HepG2 (cell line): ENCODE measurements around the gene THADA. TPM values are rescaled to one million over a fixed set of nuclear protein-coding genes. Genes with fewer than 3 reads are reported as not detected.

ENCODE experiments used
- ATAC-seq: fragments of 200-7000 bp; cut with Tn5 transposase; 3 replicates; pipeline ENCODE4 v1.9.1; 2020; ENCODE audit warnings: mild to moderate bottlenecking, moderate library complexity
- BruUV-seq: library from RNA; stranded (reverse); fragments of 400-500 nt; replicated peaks from 2 replicates; lab custom pipeline; 2021; lab: Mats Ljungman, UMichigan
- CTCF ChIA-PET: fragments of 300-600 bp; formaldehyde crosslinking; extraction: SDS; loops from one replicate; lab custom pipeline; 2021; ENCODE audit warnings: low total read pairs, inconsistent platforms, low intra/inter-chr PET ratio; lab: Yijun Ruan, JAX
- POLR2A ChIA-PET: fragments of 350-600 bp; sonication (Branson Sonifier 250); formaldehyde crosslinking; loops from one replicate; lab custom pipeline; 2020; ENCODE audit warnings: antibody characterized with exemption, inconsistent platforms; lab: Yijun Ruan, JAX
- DNase-seq: peaks from one replicate; pipeline ENCODE4 v3.0.0-alpha.2; 2015; ENCODE audit warnings: low spot score
- FAIRE-seq: peaks from 3 replicates; lab custom pipeline; 2011; peaks lifted over from hg19 to GRCh38; lab: Jason Lieb, UNC
- H2AFZ ChIP-seq: one replicate; pipeline ENCODE4 v1.6.1; 2011; ENCODE audit warnings: low read length, inconsistent platforms
- H3K27ac ChIP-seq: fragments of 300-600 bp; 3 replicates; pipeline ENCODE4 v1.8.0; 2011; ENCODE audit warnings: mixed run types, mild to moderate bottlenecking, mixed read lengths, low read length, inconsistent platforms; ENCODE audit not compliant: insufficient read depth; ENCODE audit errors: extremely low read length
- H3K27me3 ChIP-seq, 2 experiments: fragments of 200-600 bp in 1 of 2; 2 replicates in 1 of 2; 3 replicates in 1 of 2; pipeline versions ENCODE4 v1.6.0 to v1.8.0; 2011; ENCODE audit warnings: low read length in 2 of 2, mild to moderate bottlenecking in 2 of 2, moderate library complexity in 2 of 2, inconsistent platforms in 1 of 2; ENCODE audit not compliant: insufficient read depth in 2 of 2, control insufficient read depth in 1 of 2
- H3K36me3 ChIP-seq, 2 experiments: fragments of 200-600 bp in 1 of 2; replicated peaks in 1 of 2; 2 replicates in 1 of 2; 3 replicates in 1 of 2; pipeline versions ENCODE4 v1.5.1 to v1.8.0; 2011; ENCODE audit warnings: low read length in 2 of 2, inconsistent platforms in 1 of 2; ENCODE audit not compliant: insufficient read depth in 2 of 2, control insufficient read depth in 1 of 2
- H3K4me1 ChIP-seq: 2 replicates; pipeline ENCODE4 v1.5.1; 2012; ENCODE audit warnings: low read length, inconsistent platforms; ENCODE audit not compliant: insufficient read depth
- H3K4me2 ChIP-seq: 2 replicates; pipeline ENCODE4 v1.6.0; 2011; ENCODE audit warnings: low read depth, low read length, inconsistent platforms
- H3K4me3 ChIP-seq, 3 experiments: fragments of 200-600 bp in 1 of 3; sonication (generic), shearing (Covaris generic) in 1 of 3; replicated peaks in 1 of 3; 2 replicates each; pipeline ENCODE4 v1.5.1; 2011 to 2016; ENCODE audit warnings: low read length in 3 of 3, inconsistent platforms in 2 of 3, low read depth in 2 of 3, mild to moderate bottlenecking in 2 of 3, control low read depth in 1 of 3, mixed read lengths in 1 of 3; ENCODE audit not compliant: insufficient read depth in 1 of 3
- H3K79me2 ChIP-seq: one replicate; pipeline ENCODE4 v1.6.1; 2011; ENCODE audit warnings: low read length, inconsistent platforms; ENCODE audit not compliant: insufficient read depth
- H3K9ac ChIP-seq: 2 replicates; pipeline ENCODE4 v1.6.0; 2011; ENCODE audit warnings: mild to moderate bottlenecking, low read depth, low read length, inconsistent platforms; ENCODE audit not compliant: insufficient read depth
- H3K9me3 ChIP-seq: 2 replicates; pipeline ENCODE4 v1.5.1; 2012; ENCODE audit warnings: mild to moderate bottlenecking, low read length
- H4K20me1 ChIP-seq: 2 replicates; pipeline ENCODE4 v1.6.0; 2011; ENCODE audit warnings: inconsistent platforms, mild to moderate bottlenecking, low read length, moderate library complexity; ENCODE audit not compliant: insufficient read depth
- CREB1 ChIP-seq, 2 experiments: fragments of 450-650 bp in 1 of 2; IDR thresholded peaks; 2 replicates each; pipeline ENCODE4 v1.6.1; 2016 to 2017; ENCODE audit warnings: control low read depth in 1 of 2, mild to moderate bottlenecking in 1 of 2, missing compliant biosample characterization in 1 of 2, missing genetic modification characterization in 1 of 2
- FOXJ3 ChIP-seq: sonication (generic); formaldehyde crosslinking; IDR thresholded peaks from 2 replicates; pipeline ENCODE4 v1.4.0; 2020; ENCODE audit warnings: missing genetic modification reagents, mild to moderate bottlenecking, borderline replicate concordance
- HNF4A ChIP-seq: sonication (generic); formaldehyde crosslinking; IDR thresholded peaks from 2 replicates; pipeline ENCODE4 v1.4.0; 2020; ENCODE audit warnings: missing genetic modification reagents
- HNRNPL ChIP-seq: fragments of 200-400 bp; formaldehyde crosslinking; IDR thresholded peaks from 2 replicates; pipeline ENCODE4 v1.6.1; 2017; ENCODE audit warnings: mild to moderate bottlenecking, low read depth, low read length
- JUND ChIP-seq: sonication (generic); formaldehyde crosslinking; IDR thresholded peaks from 2 replicates; pipeline ENCODE4 v1.8.0; 2022; ENCODE audit warnings: mild to moderate bottlenecking, missing genetic modification reagents
- MEIS2 ChIP-seq: sonication (generic); formaldehyde crosslinking; IDR thresholded peaks from 2 replicates; pipeline ENCODE4 v1.9.0; 2021; ENCODE audit warnings: mild to moderate bottlenecking, missing genetic modification reagents
- ZNF136 ChIP-seq: sonication (generic); formaldehyde crosslinking; IDR thresholded peaks from 2 replicates; pipeline ENCODE4 v1.8.1; 2022; ENCODE audit warnings: low read depth, mild to moderate bottlenecking, moderate library complexity, missing genetic modification reagents
- ZNF274 ChIP-seq: sonication (generic); formaldehyde crosslinking; IDR thresholded peaks from 2 replicates; pipeline ENCODE4 v1.5.1; 2020; ENCODE audit warnings: mild to moderate bottlenecking, missing genetic modification reagents
- ZNF407 ChIP-seq: sonication (generic); formaldehyde crosslinking; IDR thresholded peaks from one replicate; pipeline ENCODE4 v1.5.1; 2020; ENCODE audit warnings: mild to moderate bottlenecking, missing genetic modification reagents; ENCODE audit errors: not compliant biosample characterization
- ZNF746 ChIP-seq: sonication (generic); formaldehyde crosslinking; IDR thresholded peaks from 2 replicates; pipeline ENCODE4 v1.8.0; 2022; ENCODE audit warnings: mild to moderate bottlenecking, missing genetic modification reagents
- WGBS: methylation state at CpG from one replicate; pipeline ENCODE4 v1.1.6; 2017; ENCODE audit warnings: low lambda C conversion rate; 5-methylcytosine and 5-hydroxymethylcytosine counted together
- in situ Hi-C: cut with HindIII; loops from 2 replicates; pipeline ENCODE4 v1.10.0; 2017; ENCODE audit warnings: low pct_unique_long_range_greater_than_20kb; ENCODE audit not compliant: extremely low pct_ligation_motif_present
- intact Hi-C: fragments of 100-400 bp; cut with micrococcal nuclease; formaldehyde crosslinking; loops from one replicate; pipeline ENCODE4 v1.10.0; 2022; ENCODE audit not compliant: unreplicated experiment
- polyA plus RNA-seq, 8 experiments: library from polyadenylated mRNA; depleted of rRNA in 3 of 8; stranded (reverse) in 7 of 8; unstranded in 1 of 8; fragments of >200 nt; fragmentation: Illumina TruSeq in 4 of 8; extraction: Trizol in 4 of 8; gene quantifications; 2 replicates each; pipeline versions ENCODE4 v1.2.1 to v1.2.3, GENCODE V29; 2011 to 2016; ENCODE audit warnings: low read depth in 4 of 8, missing spikeins in 1 of 8, mixed read lengths in 1 of 8; ENCODE audit not compliant: insufficient read depth in 1 of 8
- total RNA-seq, 5 experiments: library from RNA; depleted of rRNA; stranded (reverse); fragments of >200 nt; fragmentation: Illumina TruSeq; extraction: Trizol; gene quantifications; 2 replicates each; pipeline ENCODE4 v1.2.3, GENCODE V29; 2016; ENCODE audit warnings: low read depth in 1 of 5
- TF ChIP-seq, protein P1 (sequence below): sonication (generic); formaldehyde crosslinking; IDR thresholded peaks from 2 replicates; pipeline ENCODE4 v1.9.0; 2021; ENCODE audit warnings: missing genetic modification reagents, borderline replicate concordance

THADA gene
- total and polyA plus RNA-seq, 2 of the 13 experiments (the other 11 are each of a cell fraction or from before 2014, with no cell fraction given) = 12.7 to 21.7 TPM

- H3K79me2 ChIP-seq = no peaks in the 10 kb centered on the region
- peak overlapping the region; percentile 55 for H3K9ac ChIP-seq
- ChIA-PET CTCF (no interaction called here), POLR2A (interaction anchor here (0.6 to 10.9 kb wide), 13 partner anchors 10 to 274 kb away, joined by 3 to 324 read pairs (median 4); partner anchors contain the start of gene ZFP36L2)
- H3K36me3 ChIP-seq = no peaks in the 10 kb centered on the region
- H4K20me1 ChIP-seq = no peaks in the 10 kb centered on the region
- DNase-seq = peak; percentile 83
- H3K4me3 ChIP-seq = peak overlapping the region; percentile 3 to 51 (median 36); a peak in 5 of 6 replicates
- intact Hi-C loops (no loop called here), in situ Hi-C loops (no loop called here)
- ATAC-seq = peak; percentile 85
- 25% methylated on average over 16 of the region's 16 CpGs for WGBS
- peak overlapping the region; percentile 46 for H3K27ac ChIP-seq
- BruUV-seq = no TSS peak
- no peaks in the 10 kb centered on the region for H3K9me3 ChIP-seq
- H2AFZ ChIP-seq = peak overlapping the region; percentile 30
- FAIRE-seq = peak; percentile 82
- peak overlapping the region; percentile 77 for H3K4me2 ChIP-seq
- no peaks in the 10 kb centered on the region for H3K27me3 ChIP-seq
- peaks cover 76% of the 10 kb centered on the region for H3K4me1 ChIP-seq
- TF ChIP-seq ZNF746 (CRISPR knock-in tag) = no peak
- TF ChIP-seq JUND (CRISPR knock-in tag) = 0 out of 2 replicates have a peak, but pooled peaks have one; percentile 22
- TF ChIP-seq, protein P1, sequence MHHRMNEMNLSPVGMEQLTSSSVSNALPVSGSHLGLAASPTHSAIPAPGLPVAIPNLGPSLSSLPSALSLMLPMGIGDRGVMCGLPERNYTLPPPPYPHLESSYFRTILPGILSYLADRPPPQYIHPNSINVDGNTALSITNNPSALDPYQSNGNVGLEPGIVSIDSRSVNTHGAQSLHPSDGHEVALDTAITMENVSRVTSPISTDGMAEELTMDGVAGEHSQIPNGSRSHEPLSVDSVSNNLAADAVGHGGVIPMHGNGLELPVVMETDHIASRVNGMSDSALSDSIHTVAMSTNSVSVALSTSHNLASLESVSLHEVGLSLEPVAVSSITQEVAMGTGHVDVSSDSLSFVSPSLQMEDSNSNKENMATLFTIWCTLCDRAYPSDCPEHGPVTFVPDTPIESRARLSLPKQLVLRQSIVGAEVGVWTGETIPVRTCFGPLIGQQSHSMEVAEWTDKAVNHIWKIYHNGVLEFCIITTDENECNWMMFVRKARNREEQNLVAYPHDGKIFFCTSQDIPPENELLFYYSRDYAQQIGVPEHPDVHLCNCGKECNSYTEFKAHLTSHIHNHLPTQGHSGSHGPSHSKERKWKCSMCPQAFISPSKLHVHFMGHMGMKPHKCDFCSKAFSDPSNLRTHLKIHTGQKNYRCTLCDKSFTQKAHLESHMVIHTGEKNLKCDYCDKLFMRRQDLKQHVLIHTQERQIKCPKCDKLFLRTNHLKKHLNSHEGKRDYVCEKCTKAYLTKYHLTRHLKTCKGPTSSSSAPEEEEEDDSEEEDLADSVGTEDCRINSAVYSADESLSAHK (CRISPR knock-in tag) = no peak
- TF ChIP-seq HNRNPL = peak; percentile 86
- TF ChIP-seq ZNF136 = peak; percentile 68; the same call in 1 of the 2 replicates
- TF ChIP-seq CREB1 (IDR thresholded peaks at IDR 0.05) = no peak
- TF ChIP-seq CREB1 (CRISPR knock-in tag; IDR thresholded peaks at IDR 0.05) = peak; percentile 25; the same call in 1 of the 2 replicates
- TF ChIP-seq ZNF274 (CRISPR knock-in tag) = peak; percentile 87
- TF ChIP-seq MEIS2 (CRISPR knock-in tag) = no peak
- TF ChIP-seq FOXJ3 = 0 out of 2 replicates have a peak, but pooled peaks have one; percentile 21
- peak; percentile 37; the same call in 1 of the 2 replicates for TF ChIP-seq HNF4A
- peak; percentile 75 for TF ChIP-seq ZNF407 (CRISPR knock-in tag)
Observed at GRCh38 chr2:43199492-43200488, 396.0 kb downstream of the THADA start.
